LNCAP (cell line): Measurements from ENCODE around the gene ANKZF1.

Experiments
- TF ChIP-seq, protein P1 (sequence below): fragments of 450-650 bp; IDR thresholded peaks from 2 replicates; pipeline ENCODE4 v1.5.1; 2017; ENCODE audit warnings: mild to moderate bottlenecking

The ANKZF1 gene

DNA sequence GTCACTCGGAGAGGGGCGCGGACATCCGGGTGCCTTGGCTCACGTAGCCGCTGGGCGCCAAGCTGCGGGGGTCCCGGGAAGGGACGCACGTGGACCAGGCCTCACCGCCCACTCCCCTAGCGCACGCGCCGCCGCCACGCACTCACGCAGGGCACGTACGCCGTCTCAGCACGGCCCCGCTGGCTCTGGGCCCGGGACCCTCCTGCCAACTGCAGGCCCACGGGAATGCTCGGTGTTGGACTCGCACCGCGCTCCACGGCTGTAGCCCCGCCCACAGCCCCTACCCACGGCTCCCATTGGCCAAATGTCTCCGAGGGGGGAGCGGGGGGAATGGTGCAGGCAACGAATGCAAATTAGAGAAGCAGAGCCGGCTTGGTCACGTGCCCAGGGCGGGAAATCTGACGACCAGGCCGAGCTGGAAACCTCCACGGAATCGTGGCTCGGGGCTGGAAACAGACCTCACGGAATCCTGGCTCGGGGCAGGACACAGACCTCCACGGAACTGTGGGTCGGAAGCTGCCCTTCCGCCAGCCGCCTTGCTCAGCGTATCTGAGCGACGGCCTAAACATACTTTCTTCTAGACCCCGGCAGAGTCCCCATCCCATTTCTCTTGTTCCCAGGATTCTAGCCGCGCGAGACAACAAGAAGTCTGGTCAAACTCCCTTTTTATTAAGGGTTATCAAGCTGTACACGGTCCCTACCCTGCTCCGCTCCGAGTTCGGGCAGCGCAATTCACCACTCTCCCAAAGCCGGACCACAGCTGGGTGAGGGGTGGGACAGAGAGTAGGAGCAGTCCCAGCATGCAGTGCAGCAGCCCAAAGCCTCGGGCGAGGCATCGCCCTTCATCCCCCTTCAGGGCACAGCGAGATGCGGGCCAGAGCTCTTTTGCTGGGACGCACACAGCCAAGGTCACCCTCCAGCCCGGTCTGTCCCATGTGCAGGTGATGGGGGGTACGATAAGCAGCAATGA, 10.6 kb upstream of the ANKZF1 start, which contains the start of gene ABCB6:
Gene ABCB6, minus strand, starts transcription at position 227 of the 970 bp plus-strand sequence. CDS start 285 bp downstream, outside the sequence.
- TF ChIP-seq, protein P1, sequence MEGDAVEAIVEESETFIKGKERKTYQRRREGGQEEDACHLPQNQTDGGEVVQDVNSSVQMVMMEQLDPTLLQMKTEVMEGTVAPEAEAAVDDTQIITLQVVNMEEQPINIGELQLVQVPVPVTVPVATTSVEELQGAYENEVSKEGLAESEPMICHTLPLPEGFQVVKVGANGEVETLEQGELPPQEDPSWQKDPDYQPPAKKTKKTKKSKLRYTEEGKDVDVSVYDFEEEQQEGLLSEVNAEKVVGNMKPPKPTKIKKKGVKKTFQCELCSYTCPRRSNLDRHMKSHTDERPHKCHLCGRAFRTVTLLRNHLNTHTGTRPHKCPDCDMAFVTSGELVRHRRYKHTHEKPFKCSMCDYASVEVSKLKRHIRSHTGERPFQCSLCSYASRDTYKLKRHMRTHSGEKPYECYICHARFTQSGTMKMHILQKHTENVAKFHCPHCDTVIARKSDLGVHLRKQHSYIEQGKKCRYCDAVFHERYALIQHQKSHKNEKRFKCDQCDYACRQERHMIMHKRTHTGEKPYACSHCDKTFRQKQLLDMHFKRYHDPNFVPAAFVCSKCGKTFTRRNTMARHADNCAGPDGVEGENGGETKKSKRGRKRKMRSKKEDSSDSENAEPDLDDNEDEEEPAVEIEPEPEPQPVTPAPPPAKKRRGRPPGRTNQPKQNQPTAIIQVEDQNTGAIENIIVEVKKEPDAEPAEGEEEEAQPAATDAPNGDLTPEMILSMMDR, result no peak

DNA sequence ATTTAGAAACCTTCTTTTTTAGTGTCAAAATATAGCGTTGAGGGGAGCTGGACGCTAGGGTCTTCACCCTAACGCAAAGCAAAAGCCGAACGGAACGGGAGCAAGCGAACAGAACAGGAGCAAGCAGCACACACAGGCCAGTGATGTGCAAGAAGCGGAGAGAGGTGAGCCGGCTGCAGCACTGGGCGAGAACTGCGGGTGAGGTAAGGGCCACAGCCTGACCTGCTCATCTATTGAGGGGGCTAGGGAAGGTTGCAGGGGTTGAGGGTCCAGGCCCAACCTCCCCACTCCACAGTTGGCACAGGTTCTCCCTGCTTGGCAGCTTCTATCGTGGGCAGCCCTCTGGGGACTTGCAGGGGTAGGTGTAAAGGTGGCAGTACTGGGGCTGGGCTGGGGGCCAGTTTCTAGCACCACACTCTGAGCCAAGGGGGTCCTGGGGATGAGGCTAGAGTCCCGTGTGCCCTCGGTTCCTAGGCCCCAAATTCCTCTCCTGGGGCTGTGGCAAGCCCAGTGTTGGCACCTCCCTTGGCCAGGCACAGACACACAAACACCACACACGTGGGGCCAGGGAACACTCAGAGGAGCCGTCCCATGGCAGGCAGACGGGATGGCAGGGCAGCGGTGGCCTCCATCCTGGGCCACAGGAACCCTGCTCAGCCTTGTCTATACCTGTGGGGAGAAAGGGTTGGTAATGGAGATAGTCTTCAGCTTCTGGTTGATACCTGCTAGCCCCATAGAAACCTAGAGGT, 9.6 kb upstream of the ANKZF1 start:
- TF ChIP-seq, protein P1, result no peak

DNA sequence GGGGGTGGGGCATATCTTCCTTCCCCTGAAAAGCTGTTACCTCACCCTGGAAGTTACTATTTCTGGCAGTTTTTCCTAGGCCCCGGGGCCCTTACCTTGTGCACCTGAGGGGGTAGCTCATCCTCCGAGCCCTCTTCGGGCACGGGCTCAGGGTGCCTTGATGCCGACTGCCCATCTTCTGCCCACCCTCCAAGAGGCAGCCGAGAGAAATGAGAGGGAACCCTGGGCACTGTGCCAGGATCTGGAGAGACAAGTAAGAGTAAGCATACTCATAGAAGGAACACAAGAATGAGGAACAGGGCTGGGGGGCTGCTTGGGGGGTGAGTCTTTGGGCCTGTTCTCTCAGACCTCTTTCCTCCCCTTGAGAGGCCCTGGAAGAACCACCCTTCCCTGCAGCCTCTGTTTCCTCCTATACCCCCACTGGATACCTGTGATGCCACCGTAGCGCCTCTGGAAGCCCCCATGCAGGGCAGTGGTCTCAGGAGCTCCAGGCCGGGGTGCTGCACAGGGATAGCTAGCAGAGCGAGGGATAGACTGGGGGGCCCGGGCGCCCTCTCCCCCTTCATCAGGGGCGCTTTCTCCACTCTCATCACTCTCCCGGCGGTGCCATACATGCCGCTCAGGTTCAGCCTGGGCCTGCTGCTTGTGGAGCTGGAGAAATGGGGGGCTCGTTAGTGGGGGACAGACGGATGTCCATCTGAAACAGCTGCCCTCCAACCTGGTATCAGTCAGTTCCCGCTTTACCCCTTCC, 8.8 kb upstream of the ANKZF1 start:
- TF ChIP-seq, protein P1, result no peak

GRCh38 chr2:219221957-219222518, 7.6 kb upstream of the ANKZF1 start:
- TF ChIP-seq, protein P1, result no peak

GRCh38 chr2:219223831-219224610, 5.6 kb upstream of the ANKZF1 start:
- TF ChIP-seq, protein P1, result no peak

- TF ChIP-seq, protein P1, result no peak
Measured at GRCh38 chr2:219225350-219225749, 4.3 kb upstream of the ANKZF1 start.
